ENCODE results near the gene LSM14B.

DNA sequence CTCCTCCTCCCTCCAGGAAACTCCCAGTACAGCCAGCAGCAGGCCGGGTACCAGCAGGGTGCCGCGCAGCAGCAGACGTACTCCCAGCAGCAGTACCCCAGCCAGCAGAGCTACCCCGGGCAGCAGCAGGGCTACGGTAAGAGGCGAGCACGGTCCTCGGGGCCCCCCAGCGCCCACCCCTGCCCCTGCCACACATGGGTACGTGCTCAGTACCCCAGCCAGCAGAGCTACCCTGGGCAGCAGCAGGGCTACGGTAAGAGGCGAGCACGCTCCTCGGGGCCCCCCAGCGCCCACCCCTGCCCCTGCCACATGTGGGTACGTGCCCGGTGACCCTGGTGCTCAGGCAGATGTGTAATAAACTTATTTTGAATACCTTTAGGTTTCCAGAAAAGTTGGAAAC, 50.4 kb downstream of the LSM14B start:
- no peak for TF ChIP-seq POLR2A (IDR thresholded peaks at IDR 0.05)
- TF ChIP-seq, protein P1, sequence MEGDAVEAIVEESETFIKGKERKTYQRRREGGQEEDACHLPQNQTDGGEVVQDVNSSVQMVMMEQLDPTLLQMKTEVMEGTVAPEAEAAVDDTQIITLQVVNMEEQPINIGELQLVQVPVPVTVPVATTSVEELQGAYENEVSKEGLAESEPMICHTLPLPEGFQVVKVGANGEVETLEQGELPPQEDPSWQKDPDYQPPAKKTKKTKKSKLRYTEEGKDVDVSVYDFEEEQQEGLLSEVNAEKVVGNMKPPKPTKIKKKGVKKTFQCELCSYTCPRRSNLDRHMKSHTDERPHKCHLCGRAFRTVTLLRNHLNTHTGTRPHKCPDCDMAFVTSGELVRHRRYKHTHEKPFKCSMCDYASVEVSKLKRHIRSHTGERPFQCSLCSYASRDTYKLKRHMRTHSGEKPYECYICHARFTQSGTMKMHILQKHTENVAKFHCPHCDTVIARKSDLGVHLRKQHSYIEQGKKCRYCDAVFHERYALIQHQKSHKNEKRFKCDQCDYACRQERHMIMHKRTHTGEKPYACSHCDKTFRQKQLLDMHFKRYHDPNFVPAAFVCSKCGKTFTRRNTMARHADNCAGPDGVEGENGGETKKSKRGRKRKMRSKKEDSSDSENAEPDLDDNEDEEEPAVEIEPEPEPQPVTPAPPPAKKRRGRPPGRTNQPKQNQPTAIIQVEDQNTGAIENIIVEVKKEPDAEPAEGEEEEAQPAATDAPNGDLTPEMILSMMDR (IDR thresholded peaks at IDR 0.05) = no peak

Measured in vagina (tissue), 2 donors.